HG03066 (cell line): ENCODE data around the gene WDR45B.

Experiments
- ATAC-seq: cut with Tn5 transposase; IDR thresholded peaks from one replicate; pipeline ENCODE4 v1.9.1; 2021; ENCODE audit warnings: low read depth; ENCODE audit not compliant: unreplicated experiment

Gene WDR45B

DNA sequence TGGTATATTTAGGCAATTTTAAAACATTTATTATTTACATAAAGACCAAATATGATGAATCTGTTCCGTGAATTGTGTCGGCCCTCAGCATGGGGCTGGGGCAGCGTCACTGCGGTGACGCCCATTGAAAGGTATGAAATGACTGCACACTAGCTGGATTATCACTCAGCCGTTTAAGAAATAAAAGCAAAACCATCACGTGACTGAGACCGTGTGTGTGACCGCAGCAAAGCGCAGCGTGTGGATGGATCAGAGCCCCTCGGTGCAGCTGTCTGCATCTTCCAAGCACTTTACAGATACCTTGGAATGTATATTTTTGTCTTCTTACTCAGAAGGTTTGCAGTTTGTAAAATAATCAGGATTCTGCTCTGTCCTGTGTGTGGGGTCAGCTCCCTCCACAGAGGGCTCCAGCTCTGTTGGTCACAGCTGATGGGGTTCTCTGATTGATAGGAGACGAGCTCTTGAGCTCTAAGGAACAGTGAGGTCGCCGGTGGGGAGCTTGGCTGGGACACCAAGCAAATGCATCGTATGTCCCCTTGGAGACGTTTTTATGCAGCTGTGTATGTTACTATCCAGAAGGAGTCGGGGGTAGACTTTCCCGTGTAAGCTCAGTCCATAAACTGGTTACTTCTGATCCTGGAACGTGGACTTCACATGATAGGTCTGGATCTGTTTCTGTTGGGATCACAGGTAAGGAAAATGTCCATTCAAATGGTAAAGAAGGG, 45.1 kb downstream of the WDR45B start:
- no peak for ATAC-seq

DNA sequence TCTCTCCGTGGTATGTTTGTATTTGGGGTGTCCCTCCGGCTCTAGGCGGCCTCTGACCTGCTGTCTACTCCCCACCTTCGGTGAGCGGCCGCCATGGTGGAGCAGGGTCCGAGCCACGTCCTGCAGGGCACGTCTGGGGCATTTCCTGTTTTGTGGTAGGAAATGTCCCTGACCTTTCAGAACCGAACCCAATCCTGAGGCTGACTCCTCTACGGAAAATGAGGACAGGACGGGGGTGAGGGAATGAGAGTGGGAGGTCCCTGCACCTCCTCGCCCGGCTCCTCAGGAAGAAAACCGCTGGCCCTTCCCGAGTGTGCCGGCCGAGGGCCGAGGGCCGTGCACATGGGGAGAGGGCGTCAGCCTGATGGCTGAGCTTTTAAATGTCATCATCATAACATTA, 45.8 kb downstream of the WDR45B start:
- ATAC-seq = no peak

DNA sequence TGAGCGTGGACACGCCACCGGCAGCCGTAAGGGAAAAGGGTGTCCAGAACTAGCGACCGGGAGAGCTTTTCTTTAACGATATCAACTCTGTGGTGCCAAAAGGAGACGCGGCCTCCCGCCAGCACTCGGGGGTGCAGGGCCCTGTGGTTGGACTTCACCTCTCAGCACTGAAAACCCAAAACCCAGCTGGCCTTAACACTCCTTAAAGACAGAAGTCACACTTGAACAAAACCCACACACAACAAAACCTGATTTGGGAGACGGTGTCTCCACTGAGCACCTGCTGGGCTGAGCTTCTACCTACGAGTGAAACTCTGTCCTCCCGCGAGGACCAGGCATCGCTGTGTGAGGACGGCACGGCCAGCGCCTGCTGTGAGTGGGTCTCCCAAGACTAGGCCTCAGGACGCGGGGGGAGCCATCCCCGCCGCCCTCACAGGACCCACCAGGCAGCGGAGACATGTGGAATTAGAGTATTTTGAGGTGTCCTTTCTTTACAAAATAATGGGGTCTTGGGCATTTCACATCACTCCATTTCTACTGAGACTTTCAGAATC, 46.7 kb downstream of the WDR45B start:
- no peak for ATAC-seq

DNA sequence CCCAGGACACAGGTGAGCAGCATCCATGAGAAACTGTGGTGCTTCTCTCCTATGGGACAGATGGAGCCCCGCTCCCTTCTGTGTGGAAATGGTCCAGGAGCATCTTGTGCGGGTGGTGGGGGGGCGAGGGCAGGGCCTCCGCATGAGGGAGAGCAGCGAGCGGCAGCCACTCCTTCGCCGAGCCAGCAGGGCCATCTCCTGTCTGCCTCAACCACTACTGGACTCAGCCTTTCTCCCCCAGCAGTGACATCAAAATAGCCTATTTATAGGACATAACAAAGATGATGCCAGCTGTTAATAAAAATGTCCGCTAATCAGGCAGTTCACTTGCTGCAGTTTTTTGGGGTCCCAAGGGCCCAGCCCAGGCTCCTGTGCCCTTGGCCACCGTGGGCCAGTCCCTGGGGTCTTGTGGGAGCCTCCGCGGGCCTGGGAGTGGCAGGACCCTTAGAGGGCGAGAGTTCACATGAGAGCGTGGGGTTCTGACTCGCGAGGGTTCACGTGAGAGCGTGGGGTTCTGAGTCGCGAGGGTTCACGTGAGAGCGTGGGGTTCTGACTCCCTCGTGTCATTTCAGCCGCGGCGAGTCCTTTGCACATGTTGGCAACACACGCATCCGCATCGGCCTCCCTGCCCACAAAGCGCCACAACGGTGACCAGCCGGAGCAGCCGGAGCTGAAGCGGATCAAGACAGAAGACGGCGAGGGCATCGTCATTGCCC, 47.4 kb downstream of the WDR45B start:
- ATAC-seq = no peak

DNA sequence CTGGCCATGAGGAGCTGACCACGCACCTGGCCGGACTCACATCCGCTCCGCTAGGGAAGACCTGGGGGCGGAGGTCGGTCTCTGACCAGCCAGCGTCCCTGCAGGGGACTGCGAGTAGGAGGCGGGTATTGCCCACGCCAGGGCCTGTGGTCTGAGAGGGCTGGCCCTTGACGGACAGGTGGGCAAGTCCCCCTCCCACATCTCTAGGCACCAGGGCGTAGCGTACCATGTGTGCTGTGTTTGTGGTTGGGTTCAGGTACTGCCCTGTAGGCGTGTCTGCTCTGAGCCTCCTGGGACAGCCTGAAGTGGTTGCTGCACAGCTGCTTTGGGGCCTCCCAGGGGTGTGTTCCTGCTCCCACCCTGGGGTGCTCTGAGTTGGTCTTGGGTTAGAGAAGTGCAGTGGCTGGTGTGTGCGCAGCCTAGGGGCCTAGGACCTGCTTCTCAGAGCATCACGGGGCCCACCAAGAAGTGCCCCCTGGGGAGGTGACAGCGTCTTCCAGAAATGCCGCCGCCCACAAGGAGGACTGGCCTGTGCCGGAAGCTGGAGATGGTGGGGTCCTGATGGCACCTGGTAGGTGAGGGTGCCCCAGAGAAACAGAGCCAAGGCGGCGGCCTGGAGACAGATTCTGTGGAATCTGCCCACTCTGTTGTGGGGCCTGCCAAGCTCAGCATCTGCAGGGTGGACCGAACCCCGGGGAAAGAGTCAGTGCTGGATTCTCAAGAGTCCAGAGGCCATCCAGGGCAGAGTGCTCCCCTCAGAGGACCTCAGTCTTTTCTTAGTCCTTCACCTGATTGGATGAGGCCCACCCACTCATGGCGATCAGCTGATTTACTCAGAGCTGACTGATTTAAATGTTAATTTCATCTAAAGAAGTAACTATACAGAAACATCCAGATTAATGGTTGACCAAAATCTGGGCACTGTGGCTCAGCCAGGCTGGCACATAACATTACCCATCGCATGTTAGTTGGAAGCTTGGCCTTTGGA, 48.3 kb downstream of the WDR45B start:
- ATAC-seq = no peak

DNA sequence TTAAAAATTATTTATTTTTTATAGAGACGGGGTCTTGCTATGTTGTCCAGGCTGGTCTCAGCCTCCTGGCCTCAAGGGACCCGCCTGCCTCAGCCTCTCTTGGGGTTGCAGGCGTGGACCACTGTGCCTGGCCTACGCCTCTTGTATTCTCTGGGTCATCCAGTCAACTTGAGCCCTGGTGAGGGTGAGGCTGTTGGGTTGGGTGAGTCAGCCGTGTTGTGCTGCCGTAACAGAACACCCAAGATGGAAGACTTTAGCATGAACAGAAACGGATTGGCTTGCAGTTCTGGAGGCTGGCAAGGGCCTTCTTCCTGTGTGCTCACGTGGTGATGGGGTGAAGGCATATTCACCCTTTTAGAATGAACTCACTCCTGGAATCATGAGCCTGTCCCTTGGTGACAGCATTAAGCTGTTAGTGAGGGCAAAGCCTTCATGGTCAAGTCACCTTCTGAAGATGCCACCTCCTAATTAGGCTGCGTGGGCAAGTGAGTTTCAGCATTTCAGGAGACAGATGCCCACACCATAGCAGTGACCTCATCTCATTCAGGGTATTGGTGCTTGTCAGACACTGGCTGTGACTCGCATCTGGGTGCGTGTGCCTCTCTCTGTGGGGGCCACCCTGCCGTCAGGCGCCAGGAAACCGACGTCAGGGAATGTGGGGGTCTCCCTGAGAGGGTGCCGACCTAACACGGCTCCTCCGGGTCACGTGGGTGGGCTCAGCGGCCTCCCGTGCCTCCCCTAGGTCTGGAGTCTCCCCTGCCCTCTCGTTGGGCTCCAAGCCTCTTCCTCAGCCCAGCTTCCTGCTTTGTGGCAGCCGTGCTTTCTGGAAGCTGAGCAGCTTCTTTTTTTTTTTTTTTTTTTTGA, 49.8 kb downstream of the WDR45B start:
- ATAC-seq = no peak

DNA sequence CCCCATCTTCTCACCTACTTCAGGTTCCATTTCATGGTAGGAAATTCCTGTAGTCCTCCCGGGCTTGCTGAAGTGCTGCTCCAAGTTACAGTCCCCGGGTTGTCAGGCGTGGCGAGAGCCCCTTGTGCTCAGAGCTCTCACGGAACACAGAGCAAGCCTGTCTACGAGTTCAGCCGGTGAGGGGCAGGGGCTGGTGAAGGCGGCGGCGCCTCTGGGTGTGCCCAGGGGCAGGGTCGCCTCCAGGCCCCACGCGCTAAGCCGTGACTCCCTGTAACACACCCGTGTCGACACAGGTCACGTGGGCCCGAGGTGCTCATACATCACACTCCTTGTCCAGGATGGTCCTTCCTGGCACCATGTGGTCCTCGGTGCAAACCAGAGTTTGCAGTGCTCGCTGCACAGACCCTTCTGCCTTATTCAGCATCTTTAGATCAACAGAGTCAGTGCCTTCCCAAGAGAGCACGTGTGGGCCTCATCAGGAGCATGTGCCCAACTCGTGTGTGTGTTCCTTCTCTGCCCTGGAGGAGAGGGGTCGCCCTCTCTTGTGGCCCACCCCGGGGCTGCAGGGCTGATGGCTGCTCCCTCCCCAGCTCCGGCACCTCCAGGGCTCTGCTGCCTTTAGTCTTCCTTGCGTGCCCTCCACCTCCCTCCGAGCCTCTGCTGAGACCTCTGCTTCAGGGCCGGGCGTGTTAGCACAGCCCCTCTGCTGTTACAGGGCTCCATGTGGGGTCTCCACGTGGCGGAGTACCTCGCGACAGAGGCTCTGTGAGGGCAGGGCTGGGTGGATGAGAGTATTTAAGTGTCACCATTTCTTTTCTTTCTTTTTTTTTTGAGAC, 51.2 kb downstream of the WDR45B start:
- no peak for ATAC-seq

DNA sequence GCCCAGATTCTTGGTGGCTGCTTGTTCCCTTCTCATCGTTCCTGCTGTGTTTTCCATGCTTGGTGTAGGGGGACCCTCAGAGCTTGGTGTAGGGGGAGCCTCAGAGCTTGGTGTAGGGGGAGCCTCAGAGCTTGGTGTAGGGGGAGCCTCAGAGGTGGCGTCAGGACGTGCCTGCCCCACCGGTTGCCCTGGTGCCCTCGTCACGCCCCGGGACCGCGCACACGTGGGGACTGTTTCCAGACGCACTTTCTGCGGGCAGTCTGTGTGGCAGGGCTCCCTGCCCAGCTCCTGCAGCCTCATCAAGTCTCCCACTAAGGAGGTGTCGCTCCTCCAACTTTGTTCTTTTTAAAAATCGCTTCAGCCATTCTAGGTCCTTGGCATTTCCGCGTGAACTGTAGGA, 51.9 kb downstream of the WDR45B start:
- ATAC-seq = no peak

DNA sequence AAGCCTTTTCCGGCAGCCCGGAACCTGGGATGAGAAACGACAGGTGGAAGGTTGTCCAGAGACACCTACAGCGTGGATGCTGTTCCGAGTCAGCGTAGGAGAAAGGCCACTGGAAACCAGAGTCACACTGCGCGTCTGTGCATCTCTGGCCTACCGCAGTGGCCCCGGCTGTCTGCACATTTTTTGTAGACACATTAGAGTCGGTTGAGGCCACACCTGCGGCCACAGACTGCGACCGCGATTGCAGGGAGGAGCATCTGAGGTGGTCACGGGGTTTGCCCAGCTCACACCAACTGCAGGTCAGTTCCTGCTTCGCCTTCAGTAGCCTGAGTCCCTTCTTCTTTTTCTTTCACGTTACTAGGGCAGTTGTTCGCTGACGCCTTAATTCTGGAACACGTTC, 52.4 kb downstream of the WDR45B start:
- no peak for ATAC-seq

DNA sequence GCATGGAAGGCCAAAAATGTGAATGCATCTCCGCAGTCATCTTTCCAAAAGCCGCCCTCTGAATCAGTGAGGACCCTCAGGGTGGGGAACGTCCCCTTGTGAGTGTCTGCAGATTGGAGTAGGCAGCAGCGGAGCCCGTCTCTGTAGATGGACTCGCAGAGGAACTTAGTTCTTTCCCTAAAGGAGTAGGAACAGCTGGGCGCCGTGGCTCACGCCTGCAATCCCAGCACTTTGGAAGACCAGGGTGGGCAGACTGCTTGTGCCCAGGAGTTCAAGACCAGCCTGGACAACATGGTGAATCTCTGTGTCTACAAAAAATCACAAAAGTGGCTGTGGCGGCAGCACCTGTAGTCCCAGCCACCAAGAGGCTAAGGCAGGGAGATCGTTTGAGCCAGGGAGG, 53.7 kb downstream of the WDR45B start:
- ATAC-seq = no peak

DNA sequence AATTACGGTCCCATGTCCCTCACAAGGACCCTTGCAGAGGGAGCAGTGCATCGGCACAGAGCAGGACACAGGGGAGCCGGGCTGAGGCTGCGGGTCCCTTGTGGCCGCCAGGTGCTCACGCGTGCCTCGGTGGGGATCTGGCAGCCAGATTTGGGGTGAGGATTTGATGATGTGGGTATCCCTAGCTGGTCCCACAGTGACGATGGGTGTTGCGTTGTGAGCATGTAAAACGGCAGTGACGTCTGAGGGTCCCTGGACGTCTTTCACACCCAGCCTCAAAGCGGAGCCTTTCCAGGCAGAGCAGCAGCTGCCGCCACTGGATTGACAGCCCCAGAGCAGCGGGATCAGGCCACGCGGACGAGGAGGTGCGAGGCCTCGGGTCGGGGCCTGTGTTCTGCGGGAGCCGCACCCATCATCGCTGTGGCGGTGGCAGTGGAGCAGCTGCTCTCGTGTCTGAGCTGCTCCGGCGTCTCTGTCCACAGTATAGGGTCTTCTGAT, 54.6 kb downstream of the WDR45B start:
- no peak for ATAC-seq

DNA sequence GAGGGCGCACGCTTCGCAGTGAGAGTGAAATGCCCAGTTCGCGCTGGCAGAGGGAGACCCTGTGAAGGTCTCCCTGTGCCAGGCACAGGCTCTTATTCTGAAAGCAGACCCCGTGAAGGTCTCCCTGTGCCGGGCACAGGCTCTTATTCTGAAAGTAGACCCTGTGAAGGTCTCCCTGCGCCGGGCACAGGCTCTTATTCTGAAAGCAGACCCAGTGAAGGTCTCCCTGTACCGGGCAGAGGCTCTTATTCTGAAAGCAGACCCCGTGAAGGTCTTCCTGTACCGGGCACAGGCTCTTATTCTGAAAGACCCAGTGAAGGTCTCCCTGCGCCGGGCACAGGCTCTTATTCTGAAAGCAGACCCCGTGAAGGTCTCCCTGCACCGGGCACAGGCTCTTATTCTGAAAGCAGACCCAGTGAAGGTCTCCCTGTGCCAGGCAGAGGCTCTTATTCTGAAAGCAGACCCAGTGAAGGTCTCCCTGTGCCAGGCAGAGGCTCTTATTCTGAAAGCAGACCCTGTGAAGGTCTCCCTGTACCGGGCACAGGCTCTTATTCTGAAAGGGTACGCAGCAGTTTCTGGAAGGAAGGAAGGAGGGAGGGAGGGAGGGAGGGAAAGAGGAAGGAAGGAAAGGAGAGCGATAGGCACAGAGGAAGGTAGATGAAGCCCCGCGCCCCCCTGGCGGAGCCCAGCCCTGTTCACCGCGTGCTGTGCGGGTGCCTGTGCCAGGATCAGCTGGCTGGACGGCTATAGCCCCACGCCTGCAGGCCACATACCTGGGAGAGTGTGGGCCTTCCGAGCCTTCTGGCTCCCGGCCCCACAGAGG, 55.3 kb downstream of the WDR45B start:
- ATAC-seq = no peak

DNA sequence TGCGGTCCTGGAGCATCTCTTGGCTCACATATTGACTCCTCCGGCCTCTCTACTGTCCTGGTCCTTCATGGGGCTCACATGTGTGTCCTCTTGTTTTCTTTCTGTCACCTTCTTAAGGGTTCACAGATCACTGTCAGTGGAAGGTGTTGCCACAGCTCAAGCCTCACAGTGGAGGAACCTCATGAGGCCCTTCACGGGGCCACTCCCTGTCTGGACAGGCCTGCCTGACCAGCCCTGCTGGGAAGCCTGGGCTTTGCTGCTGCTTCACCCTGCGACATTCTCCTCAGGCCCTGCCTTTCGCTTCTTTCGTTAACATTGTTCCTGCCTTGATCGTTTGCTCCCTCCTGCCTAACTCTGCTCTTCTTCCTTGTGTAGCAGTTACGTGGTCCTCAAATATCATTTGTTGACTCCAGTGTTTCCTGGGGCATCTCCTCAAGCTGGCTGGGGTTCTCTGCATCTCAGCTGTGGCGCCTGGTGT, 55.9 kb downstream of the WDR45B start:
- ATAC-seq = no peak

DNA sequence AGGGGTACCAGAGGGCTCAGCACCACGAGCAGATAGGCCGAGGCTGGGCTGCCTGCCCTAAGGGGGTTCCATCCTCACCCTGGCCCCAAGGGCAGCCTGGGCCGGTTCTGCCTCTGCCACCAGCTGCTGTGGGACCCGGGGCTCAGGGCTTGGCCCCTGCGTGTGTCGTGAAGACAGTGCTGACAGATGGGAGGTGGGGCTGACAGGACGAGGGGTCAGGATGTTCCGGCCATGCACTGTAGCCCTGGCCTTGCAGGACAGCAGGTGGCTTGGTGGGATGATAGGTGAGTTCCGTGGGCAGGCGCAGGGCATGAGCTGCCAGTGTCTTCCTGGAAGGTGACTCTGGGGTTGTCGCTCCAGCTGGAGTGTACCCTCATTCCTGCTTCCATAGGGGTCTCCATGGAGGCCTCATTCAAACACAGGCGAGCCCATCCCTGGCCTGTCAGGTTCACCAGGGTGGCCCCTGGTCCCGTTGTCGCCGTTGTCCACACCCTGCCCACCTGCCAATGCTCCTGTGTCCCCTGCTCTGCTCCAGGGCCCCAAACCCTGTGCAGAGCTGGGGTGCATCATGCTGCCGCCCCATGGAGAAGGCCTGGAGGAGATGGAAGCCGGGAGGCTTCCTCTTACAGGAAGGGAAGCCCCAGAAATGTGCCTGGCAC, 57.2 kb downstream of the WDR45B start:
- ATAC-seq = no peak

DNA sequence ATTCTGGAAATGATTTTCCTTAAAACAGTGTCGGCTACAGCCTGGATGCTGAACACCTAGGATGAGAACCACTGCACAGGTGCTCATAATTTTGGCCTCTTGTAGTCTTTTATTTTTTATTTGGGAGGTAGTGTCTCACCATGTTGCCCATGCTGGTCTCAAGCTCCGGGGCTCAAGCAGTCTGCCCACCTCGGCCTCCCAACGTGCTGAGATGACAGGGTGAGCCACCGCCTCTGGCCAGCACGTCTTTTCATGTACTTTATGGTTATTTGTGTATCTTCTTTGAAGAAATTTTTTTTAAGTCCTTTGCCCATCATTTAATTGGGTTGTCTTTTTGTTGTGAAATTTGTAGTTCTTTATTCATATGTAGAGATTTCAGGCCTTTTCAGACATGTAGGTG, 58.0 kb downstream of the WDR45B start:
- ATAC-seq = no peak

DNA sequence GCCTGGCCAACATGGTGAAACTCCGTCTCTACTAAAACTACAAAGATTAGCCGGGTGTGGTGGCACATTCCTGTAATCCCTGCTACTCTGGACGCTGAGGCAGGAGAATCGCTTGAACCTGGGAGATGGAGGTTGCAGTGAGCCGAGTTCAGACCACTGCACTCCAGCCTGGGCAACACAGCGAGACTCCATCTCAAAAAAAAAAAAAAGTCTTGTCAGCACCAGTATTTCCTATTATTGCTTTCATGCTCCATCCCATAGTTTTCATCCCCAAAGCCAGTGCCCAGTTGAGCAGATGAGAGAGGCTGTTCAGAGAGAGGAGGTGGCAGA, 58.4 kb downstream of the WDR45B start:
- no peak for ATAC-seq
